Calu3 (cell line): Measurements from ENCODE around the gene GSE1. TPM values are rescaled to one million over a fixed set of nuclear protein-coding genes. Genes with fewer than 3 reads are reported as not detected.

Experiments used
- BruUV-seq: library from RNA; stranded (reverse); fragments of 400-500 nt; replicated peaks from 2 replicates; lab custom pipeline; 2021; lab: Mats Ljungman, UMichigan
- CTCF ChIA-PET: fragments of 300-600 bp; sonication (Branson Sonifier 250); formaldehyde crosslinking; loops from one replicate; lab custom pipeline; 2022; ENCODE audit warnings: antibody characterized with exemption; lab: Charles Lee
- DNase-seq: peaks from one replicate; pipeline ENCODE4 v3.0.0; 2022
- H3K27ac Mint-ChIP-seq: one replicate; pipeline ENCODE4 v1.8.0; 2022; ENCODE audit warnings: mixed read lengths; ENCODE audit not compliant: unreplicated experiment
- H3K27me3 Mint-ChIP-seq: one replicate; pipeline ENCODE4 v1.8.0; 2022; ENCODE audit warnings: mixed read lengths; ENCODE audit not compliant: unreplicated experiment
- H3K36me3 Mint-ChIP-seq: one replicate; pipeline ENCODE4 v1.8.0; 2022; ENCODE audit warnings: mild to moderate bottlenecking, moderate library complexity, mixed read lengths; ENCODE audit not compliant: insufficient read depth, unreplicated experiment
- H3K4me1 Mint-ChIP-seq: one replicate; pipeline ENCODE4 v1.8.0; 2022; ENCODE audit warnings: mild to moderate bottlenecking, low read depth, mixed read lengths; ENCODE audit not compliant: unreplicated experiment
- H3K4me3 Mint-ChIP-seq: one replicate; pipeline ENCODE4 v1.8.0; 2022; ENCODE audit warnings: mild to moderate bottlenecking, low read depth, moderate library complexity, mixed read lengths; ENCODE audit not compliant: unreplicated experiment
- H3K9me3 Mint-ChIP-seq: one replicate; pipeline ENCODE4 v1.8.0; 2022; ENCODE audit warnings: low read depth, mixed read lengths; ENCODE audit not compliant: unreplicated experiment
- intact Hi-C: fragments of 100-400 bp; cut with micrococcal nuclease; formaldehyde crosslinking; loops from one replicate; pipeline ENCODE4 v1.10.0; 2022; ENCODE audit not compliant: unreplicated experiment
- total RNA-seq: library from RNA; stranded (reverse); gene quantifications from 2 replicates; pipeline ENCODE4 v1.2.3, GENCODE V29; 2022
- TF ChIP-seq, protein P1 (sequence below): fragments of 200-600 bp; IDR thresholded peaks from one replicate; pipeline ENCODE4 v1.8.0; 2022; ENCODE audit warnings: antibody characterized with exemption; ENCODE audit not compliant: unreplicated experiment

GSE1 gene
- total RNA-seq, 1 experiment from 2014 or later: 45.3 TPM

DNA sequence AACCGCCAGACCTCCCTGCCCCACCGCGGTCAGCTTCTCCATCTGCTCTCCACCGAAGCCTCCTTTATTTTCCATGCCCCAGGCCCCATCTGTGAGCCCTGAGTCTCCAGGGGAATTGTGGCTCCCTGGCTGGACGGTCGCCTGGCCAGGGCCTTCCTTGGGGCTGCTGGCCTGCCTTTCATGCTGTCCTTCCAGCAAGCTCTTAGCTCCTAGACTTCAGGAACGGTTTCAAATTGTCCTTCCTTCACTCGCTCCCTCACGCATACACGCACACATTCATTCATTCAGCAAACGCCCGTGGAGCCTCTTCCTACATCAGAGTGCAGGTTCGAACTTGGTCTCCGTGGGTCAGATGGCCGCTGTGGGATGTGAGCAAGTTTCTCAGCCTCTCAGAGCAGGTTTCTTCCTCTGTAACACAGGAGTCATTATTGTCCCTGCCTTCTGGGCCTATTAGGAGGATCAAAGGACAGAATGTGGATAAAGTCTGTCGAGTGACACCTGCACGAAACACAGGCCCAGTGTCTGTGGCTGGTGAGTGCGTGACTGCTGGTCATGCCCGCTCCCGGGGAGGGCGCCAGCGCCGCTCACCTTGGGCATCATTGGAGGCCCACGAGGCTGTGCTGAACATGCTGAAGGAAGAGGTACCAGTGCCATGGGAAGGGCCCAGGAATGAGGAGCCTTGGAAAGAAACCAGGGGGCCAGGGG, 18.7 kb upstream of the GSE1 start:
- H3K4me1 Mint-ChIP-seq: no peaks in the 10 kb centered on the region
- DNase-seq: no peak
- no peak overlapping the region for H3K27ac Mint-ChIP-seq
- CTCF ChIA-PET: no interaction called here
- H3K9me3 Mint-ChIP-seq: no peaks in the 10 kb centered on the region
- no peak overlapping the region for H3K4me3 Mint-ChIP-seq
- intact Hi-C loops: no loop called here
- BruUV-seq: no TSS peak
- H3K27me3 Mint-ChIP-seq: peaks cover 55% of the 10 kb centered on the region
- no peaks in the 10 kb centered on the region for H3K36me3 Mint-ChIP-seq
- TF ChIP-seq, protein P1, sequence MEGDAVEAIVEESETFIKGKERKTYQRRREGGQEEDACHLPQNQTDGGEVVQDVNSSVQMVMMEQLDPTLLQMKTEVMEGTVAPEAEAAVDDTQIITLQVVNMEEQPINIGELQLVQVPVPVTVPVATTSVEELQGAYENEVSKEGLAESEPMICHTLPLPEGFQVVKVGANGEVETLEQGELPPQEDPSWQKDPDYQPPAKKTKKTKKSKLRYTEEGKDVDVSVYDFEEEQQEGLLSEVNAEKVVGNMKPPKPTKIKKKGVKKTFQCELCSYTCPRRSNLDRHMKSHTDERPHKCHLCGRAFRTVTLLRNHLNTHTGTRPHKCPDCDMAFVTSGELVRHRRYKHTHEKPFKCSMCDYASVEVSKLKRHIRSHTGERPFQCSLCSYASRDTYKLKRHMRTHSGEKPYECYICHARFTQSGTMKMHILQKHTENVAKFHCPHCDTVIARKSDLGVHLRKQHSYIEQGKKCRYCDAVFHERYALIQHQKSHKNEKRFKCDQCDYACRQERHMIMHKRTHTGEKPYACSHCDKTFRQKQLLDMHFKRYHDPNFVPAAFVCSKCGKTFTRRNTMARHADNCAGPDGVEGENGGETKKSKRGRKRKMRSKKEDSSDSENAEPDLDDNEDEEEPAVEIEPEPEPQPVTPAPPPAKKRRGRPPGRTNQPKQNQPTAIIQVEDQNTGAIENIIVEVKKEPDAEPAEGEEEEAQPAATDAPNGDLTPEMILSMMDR: no peak

DNA sequence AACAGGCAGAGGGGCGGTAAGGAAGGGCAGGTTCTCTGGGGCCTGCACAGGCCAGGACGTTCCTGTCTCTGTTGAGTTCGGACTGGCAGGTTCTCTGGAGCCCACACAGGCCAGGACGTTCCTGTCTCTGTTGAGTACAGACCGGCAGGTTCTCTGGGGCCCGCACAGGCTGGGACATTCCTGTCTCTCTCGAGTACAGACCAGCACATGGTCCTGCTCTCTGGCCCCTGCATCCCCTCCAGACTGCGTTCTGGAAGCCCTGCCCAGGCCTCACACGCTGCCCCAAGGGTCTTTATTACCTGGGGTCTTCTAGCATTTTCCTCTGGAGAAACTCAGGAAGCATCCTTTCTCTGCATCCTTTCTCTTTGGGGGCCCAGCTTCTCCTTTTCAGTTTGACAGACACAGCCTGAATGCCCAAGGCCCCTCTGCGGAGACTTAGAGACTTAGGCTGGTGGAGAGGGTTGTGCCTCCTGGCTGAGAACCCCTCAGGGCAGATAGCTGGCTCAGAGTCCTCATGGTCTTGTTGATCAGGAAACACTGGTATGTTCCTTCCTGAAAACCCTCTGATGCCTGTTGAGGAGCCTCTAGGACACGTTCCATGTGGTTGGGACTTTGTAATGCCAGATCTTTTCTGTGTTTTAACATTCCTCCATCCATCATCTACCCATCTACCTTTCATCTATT, 18.0 kb upstream of the GSE1 start:
- no peaks in the 10 kb centered on the region for H3K4me1 Mint-ChIP-seq
- BruUV-seq: no TSS peak
- no peak overlapping the region for H3K27ac Mint-ChIP-seq
- DNase-seq: no peak
- TF ChIP-seq, protein P1: no peak
- no peaks in the 10 kb centered on the region for H3K9me3 Mint-ChIP-seq
- no peak overlapping the region for H3K4me3 Mint-ChIP-seq
- intact Hi-C loops: no loop called here
- CTCF ChIA-PET: no interaction called here
- no peaks in the 10 kb centered on the region for H3K36me3 Mint-ChIP-seq
- peaks cover 62% of the 10 kb centered on the region for H3K27me3 Mint-ChIP-seq

DNA sequence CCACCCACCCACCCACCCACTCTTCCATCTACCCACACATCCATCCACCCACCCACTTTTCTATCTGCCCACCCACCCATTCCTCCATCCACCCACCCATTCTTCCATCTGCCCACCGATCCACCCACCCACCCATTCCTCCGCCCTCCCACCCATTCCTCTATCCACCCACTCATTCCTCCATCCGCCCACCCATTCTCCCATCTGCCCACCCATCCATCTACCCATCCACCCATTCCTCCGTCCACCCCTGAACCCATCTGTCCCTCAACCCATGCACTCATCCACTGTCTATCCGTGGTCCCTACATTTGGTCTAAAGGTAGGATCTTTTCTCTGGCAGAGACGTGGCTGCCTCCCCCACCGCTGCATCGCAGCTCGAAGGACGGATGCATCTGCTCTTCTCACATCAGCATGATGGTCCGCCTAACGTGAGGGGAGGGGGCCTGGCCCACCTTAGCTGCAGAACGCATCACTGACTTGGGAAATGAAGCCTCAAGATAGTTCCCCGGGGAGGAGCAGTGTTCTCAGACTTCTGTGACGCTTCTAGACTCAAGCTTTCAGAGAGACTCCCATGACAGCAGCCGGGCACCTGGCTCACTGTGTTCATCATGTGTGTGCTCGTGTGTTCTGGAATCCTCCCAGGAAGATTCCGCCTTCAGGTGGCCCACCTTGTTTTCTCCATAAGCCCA, 17.2 kb upstream of the GSE1 start:
- no peak for DNase-seq
- H3K36me3 Mint-ChIP-seq: no peaks in the 10 kb centered on the region
- intact Hi-C loops: no loop called here
- no peak overlapping the region for H3K27ac Mint-ChIP-seq
- no peak overlapping the region for H3K4me3 Mint-ChIP-seq
- BruUV-seq: no TSS peak
- H3K9me3 Mint-ChIP-seq: no peaks in the 10 kb centered on the region
- CTCF ChIA-PET: no interaction called here
- H3K27me3 Mint-ChIP-seq: peaks cover 70% of the 10 kb centered on the region
- no peaks in the 10 kb centered on the region for H3K4me1 Mint-ChIP-seq
- TF ChIP-seq, protein P1: no peak

DNA sequence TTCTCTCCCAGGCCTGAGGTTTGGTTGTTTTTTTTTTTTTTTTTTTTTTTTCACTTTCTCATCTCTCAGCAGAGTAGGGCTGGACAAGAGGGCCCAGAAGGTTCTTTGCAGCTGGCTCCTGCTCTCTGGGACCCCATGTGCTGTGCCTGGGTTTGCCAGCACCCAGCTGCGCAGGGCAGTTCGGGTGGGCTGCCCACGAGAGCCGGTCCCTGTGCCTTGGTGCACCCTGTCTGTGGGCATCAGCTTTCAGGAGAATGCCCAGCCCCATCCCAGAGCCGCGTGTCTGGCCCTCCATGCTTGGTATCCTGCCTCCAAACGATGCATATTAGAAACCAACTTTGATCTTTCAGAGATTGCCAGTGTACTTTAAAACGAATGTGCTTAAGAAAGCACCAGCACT, 15.0 kb upstream of the GSE1 start:
- H3K27me3 Mint-ChIP-seq: peaks cover 92% of the 10 kb centered on the region
- H3K36me3 Mint-ChIP-seq: no peaks in the 10 kb centered on the region
- H3K27ac Mint-ChIP-seq: no peak overlapping the region
- BruUV-seq: no TSS peak
- no peaks in the 10 kb centered on the region for H3K4me1 Mint-ChIP-seq
- no peaks in the 10 kb centered on the region for H3K9me3 Mint-ChIP-seq
- intact Hi-C loops: no loop called here
- CTCF ChIA-PET: interaction anchor here (0.7 kb wide), 1 partner anchor 49 kb away, joined by 3 read pairs; no protein-coding TSS in a partner anchor
- no peak overlapping the region for H3K4me3 Mint-ChIP-seq
- TF ChIP-seq, protein P1: no peak
- DNase-seq: no peak
